ENCODE measurements around the gene NYAP2.

NYAP2 gene

DNA sequence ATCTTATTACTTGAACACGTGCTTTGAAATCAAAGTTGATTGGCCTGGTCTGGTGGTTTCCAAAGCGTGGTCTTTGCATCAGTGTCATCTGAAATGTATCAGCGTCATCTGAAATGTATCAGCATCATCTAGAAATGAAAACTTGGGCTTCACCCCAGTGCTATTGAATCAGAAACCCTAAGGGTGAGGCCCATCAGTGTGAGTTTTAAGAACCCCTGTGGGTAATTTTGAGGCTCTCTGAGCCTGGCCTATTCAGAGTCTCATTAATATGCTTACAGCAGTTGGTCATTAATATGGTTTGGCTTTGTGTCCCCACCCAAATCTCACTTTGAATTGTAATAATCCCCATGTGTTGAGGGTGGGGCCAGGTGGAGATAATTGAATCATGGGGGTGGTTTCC lies 85.2 kb downstream of the NYAP2 start:
- no peaks in the 10 kb centered on the region for H3K36me3 ChIP-seq (ENCODE audit: insufficient read depth, low read length)
- no peak overlapping the region for H3K9ac ChIP-seq (ENCODE audit: low read depth, low read length)
- no peaks in the 10 kb centered on the region for H3K4me1 ChIP-seq (ENCODE audit: insufficient read depth, low read length)
- H3K9me3 ChIP-seq (ENCODE audit: control insufficient read depth, insufficient read depth, low read length), result no peaks in the 10 kb centered on the region

DNA sequence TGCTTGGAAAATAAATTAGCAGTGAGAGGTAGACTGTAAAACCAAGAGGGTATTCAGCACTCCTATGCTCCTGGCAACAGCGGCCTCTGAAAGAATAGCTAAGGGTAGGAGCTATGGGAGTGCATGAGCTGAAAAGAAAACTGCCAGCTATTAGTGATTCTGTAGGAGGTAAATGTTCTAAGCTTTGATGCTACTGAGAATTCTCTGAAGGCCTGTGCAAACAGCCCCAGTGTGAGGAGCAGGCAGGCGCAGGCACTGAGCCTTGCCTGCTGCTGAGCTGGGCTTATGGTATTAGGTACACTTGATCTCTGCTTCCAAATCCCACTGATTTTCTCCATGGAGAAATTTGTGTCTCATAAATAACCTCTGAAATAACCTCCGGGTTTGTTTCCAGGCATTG lies 86.7 kb downstream of the NYAP2 start:
- Histone ChIP-seq H3K36me3 (ENCODE audit: insufficient read depth, low read length) (no peaks in the 10 kb centered on the region), H3K9ac (ENCODE audit: low read depth, low read length) (no peak overlapping the region), H3K9me3 (ENCODE audit: control insufficient read depth, insufficient read depth, low read length) (no peaks in the 10 kb centered on the region), H3K4me1 (ENCODE audit: insufficient read depth, low read length) (no peaks in the 10 kb centered on the region)

DNA sequence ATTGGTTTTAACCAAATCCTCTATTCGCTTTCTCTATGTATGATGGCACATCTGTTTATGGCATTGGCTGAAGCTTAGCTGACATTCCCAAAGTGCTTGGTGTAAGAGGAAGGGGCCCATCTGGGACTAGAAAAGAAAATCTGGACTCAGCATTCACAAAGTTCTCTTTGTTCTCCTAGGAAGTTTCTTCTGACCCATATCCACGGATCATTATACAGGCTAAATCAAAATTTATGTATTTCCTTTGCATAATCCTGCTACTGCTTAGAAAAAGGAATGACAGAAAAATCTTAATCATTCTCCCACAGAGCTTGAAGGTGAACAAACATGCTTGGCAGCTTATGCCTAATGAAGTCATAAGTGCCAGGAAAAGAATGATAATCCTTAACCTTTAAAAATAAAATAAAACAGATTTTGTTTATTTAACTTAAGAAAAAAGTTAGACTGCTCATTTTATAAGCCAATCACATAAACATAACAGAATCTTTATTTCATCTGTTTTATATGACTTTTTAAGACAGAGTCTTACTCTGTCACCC lies 88.4 kb downstream of the NYAP2 start:
- no peaks in the 10 kb centered on the region for H3K9me3 ChIP-seq (ENCODE audit: control insufficient read depth, insufficient read depth, low read length)
- no peak overlapping the region for H3K9ac ChIP-seq (ENCODE audit: low read depth, low read length)
- no peaks in the 10 kb centered on the region for H3K4me1 ChIP-seq (ENCODE audit: insufficient read depth, low read length)
- H3K36me3 ChIP-seq (ENCODE audit: insufficient read depth, low read length), result no peaks in the 10 kb centered on the region

DNA sequence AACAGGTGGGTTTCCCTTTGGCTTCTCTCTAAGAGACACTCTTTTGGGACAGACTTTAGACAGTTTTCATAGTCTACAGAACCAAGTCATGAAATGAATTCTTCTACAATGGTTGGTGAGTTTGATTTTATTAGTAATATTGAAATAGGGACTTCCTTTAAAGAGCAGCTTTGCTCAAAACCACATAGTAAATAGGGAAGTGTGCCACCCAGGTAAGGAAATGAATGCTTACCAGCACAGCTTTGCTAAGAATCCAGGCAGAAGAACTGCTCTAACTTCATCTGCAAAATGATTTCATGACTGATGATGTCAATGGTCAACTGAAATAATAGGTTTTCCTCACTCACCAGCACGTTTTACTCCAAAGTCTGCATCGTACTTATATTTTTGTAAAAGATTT lies 89.2 kb downstream of the NYAP2 start:
- H3K9ac ChIP-seq (ENCODE audit: low read depth, low read length), result no peak overlapping the region
- no peaks in the 10 kb centered on the region for H3K36me3 ChIP-seq (ENCODE audit: insufficient read depth, low read length)
- H3K9me3 ChIP-seq (ENCODE audit: control insufficient read depth, insufficient read depth, low read length), result no peaks in the 10 kb centered on the region
- H3K4me1 ChIP-seq (ENCODE audit: insufficient read depth, low read length), result no peaks in the 10 kb centered on the region

DNA sequence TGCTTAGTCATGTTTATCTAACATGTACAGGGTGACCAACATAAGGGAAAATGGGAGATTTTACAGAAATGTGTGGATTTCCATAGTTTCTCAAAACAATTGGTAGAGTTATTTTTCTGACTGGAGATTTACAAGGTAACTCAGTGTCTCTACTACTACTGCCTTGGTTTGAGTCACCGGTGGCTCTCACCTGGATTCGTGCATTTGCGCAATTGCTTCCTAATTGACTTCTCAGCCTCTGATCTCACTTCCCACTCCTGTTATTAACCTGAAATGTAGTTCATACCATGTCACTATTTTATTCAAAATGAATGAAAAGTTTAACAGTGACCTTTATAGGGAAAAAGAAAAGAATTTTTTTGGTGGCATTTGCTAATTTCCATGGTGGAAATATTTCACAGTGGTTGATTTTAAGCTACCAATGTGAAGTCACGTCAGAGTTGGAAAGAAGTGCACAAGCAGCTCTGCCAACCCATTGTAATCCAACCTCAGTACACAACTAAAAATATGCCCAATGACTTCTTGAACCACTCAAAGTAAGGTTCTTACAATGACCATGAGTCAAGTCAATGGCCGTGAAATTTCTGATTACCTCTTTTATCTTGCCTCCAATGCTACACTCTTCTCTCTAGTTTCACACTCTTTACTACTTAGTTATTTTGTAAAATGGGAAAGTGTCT lies 94.0 kb downstream of the NYAP2 start:
- no peak overlapping the region for H3K9ac ChIP-seq (ENCODE audit: low read depth, low read length)
- H3K36me3 ChIP-seq (ENCODE audit: insufficient read depth, low read length), result no peaks in the 10 kb centered on the region
- H3K4me1 ChIP-seq (ENCODE audit: insufficient read depth, low read length), result peaks cover 7% of the 10 kb centered on the region; the same call in 1 of the 2 replicates
- no peaks in the 10 kb centered on the region for H3K9me3 ChIP-seq (ENCODE audit: control insufficient read depth, insufficient read depth, low read length)

DNA sequence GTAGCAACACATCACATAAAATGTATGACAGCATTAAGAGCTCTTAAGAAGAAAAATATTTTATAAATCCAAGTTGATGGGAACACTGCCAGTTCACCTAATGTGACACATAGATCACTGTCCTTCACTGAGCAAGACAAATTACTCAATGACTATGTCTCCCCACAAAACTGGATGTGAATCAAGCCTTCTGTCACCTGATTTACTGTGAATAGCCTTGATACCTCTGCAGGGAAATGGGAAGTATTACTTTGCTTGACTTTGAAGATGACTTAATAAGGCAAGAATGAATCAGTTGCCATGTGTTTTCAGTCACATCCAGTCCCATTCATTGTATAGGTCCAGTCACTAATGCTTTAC lies 94.6 kb downstream of the NYAP2 start:
- no peaks in the 10 kb centered on the region for H3K36me3 ChIP-seq (ENCODE audit: insufficient read depth, low read length)
- H3K9ac ChIP-seq (ENCODE audit: low read depth, low read length), result no peak overlapping the region
- no peaks in the 10 kb centered on the region for H3K9me3 ChIP-seq (ENCODE audit: control insufficient read depth, insufficient read depth, low read length)
- H3K4me1 ChIP-seq (ENCODE audit: insufficient read depth, low read length), result peaks cover 7% of the 10 kb centered on the region; the same call in 1 of the 2 replicates

DNA sequence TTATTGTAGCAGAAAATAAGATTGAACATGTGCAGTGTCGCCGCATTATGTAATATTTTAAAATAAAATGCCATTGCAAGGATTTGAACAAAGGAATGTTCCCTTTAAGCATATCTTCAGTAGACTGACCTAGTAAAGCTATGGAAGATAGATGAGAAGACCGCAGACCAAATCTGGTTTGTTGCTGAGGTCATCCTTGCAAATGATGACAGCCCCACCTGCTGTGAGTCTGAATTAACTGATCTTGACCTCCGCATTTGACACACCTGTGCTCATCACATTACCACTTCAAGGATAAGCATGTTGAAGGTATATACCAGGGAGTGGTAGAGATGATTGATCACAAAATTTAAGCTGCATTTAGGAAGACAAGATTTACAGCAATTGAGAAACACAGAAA lies 96.2 kb downstream of the NYAP2 start:
- Histone ChIP-seq H3K9ac (ENCODE audit: low read depth, low read length) (no peak overlapping the region), H3K9me3 (ENCODE audit: control insufficient read depth, insufficient read depth, low read length) (no peaks in the 10 kb centered on the region), H3K4me1 (ENCODE audit: insufficient read depth, low read length) (peaks cover 7% of the 10 kb centered on the region; the same call in 1 of the 2 replicates), H3K36me3 (ENCODE audit: insufficient read depth, low read length) (no peaks in the 10 kb centered on the region)

DNA sequence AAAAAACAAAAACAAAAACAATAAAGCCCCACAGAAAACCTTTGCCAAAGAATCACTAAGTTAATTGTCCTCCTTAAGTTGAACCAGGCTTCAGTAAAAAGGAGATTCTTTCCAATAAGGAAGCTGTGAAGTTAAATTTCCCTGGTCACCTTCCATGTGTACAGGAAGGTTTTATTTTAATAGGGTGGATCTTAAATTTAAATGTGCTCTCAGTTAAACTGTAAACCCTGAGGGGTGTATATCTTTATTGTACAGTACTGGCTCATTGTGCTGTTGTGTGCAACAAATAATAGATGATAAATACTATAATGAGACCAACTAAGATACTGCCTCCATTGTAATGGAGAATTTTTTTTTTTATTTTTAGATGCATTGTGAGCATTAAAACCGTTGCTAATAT lies 97.1 kb downstream of the NYAP2 start:
- Histone ChIP-seq H3K9me3 (ENCODE audit: control insufficient read depth, insufficient read depth, low read length) (no peaks in the 10 kb centered on the region), H3K9ac (ENCODE audit: low read depth, low read length) (no peak overlapping the region), H3K4me1 (ENCODE audit: insufficient read depth, low read length) (peaks cover 7% of the 10 kb centered on the region; the same call in 1 of the 2 replicates), H3K36me3 (ENCODE audit: insufficient read depth, low read length) (no peaks in the 10 kb centered on the region)

DNA sequence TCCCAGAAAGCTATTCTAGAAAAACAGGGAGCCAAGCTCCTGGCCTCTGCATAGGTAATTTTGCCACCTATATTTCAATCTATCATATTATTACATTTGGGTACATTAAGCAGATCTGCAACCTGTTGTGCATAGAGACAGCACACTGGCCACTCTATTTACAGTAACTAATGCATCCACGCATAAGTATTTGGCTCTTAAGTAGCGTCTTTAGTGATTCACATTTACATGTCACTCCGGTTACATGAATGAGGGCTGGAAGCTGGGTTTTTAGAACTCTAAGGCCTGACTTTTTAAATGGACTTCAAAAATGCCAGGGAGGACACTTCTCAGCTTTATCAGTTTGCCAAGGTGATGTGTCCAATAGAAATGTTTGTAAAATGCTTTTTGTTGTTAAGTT lies 97.7 kb downstream of the NYAP2 start:
- no peaks in the 10 kb centered on the region for H3K36me3 ChIP-seq (ENCODE audit: insufficient read depth, low read length)
- no peaks in the 10 kb centered on the region for H3K9me3 ChIP-seq (ENCODE audit: control insufficient read depth, insufficient read depth, low read length)
- H3K4me1 ChIP-seq (ENCODE audit: insufficient read depth, low read length), result peaks cover 7% of the 10 kb centered on the region; the same call in 1 of the 2 replicates
- H3K9ac ChIP-seq (ENCODE audit: low read depth, low read length), result no peak overlapping the region

DNA sequence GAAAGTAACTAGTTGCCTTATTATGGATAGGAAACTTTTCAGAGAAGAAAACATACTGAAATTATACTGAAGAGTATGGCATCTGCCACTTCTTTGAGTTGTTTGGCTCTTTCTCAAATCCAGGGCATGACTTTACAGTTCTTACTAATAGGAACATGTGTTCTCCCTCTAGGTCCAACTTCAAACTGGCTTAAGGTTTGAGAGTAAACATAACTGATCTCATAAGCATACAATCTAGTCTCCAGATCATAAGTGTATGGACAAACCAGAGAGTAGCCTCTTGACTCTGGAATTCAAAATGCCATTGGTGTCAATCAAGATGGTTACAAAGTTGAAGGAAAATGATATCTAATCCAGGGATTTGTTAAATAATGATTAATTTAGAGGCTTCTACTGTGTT lies 101.5 kb downstream of the NYAP2 start:
- Histone ChIP-seq H3K36me3 (ENCODE audit: insufficient read depth, low read length) (no peaks in the 10 kb centered on the region), H3K9ac (ENCODE audit: low read depth, low read length) (no peak overlapping the region), H3K4me1 (ENCODE audit: insufficient read depth, low read length) (peaks cover 7% of the 10 kb centered on the region; the same call in 1 of the 2 replicates), H3K9me3 (ENCODE audit: control insufficient read depth, insufficient read depth, low read length) (no peaks in the 10 kb centered on the region)

DNA sequence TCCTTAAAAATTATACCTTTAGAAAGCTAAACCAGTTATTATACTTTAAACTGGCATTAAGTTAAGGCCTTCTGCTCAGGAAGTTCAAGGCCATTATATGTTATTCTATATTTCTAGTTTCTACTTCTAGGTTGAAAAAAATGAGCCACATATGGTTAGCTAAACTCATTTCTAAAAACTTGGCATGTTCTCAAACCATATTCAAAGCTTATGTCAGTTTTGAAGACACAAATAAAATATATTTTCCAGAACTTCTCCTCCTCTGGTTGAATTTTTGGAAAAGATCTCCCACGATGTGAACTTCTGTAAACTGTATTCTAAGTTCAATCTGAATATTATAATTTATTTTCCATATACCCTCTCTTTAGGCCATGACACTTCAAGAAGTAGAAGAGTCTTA lies 103.5 kb downstream of the NYAP2 start:
- no peaks in the 10 kb centered on the region for H3K36me3 ChIP-seq (ENCODE audit: insufficient read depth, low read length)
- no peaks in the 10 kb centered on the region for H3K9me3 ChIP-seq (ENCODE audit: control insufficient read depth, insufficient read depth, low read length)
- no peak overlapping the region for H3K9ac ChIP-seq (ENCODE audit: low read depth, low read length)
- H3K4me1 ChIP-seq (ENCODE audit: insufficient read depth, low read length), result no peaks in the 10 kb centered on the region

DNA sequence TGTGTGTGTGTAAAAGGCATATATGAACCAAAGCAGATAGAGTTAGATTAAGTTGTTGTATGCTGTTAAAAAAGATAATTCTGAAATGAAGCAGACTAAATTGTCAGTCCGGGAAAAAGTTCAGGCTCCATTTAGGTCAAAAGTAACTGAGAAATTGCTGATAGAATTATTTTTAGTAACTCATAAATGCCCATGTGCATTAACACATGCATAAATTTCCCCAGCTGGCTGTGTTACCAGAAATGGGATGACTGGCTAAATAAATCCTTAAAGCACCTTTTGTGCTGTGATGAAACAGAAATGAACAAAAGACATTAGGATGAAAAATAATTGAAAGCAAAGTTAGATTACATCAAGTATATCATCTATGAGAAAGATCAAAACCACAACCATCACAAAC lies 111.3 kb downstream of the NYAP2 start:
- H3K36me3 ChIP-seq (ENCODE audit: insufficient read depth, low read length), result no peaks in the 10 kb centered on the region

DNA sequence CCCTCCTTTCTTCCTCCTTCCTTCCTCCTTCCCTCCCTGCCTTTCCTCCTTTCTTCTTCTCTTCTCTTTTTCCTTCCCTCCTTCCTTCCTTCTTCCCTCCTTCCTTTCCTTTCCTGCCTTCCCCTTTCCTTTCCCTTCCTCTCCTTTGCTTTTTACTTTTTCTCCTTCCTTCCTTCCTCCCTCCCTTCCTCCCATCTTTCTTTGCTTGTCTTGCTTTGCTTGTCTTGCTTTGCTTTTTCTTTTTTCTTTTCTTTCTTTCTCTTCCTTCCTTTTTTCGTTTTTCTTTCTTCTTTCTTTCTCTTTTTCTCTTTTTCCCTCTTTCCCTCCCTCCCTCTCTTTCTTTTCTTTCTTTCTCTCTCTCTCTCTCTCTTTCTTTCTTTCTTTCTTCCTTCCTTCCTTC lies 113.0 kb downstream of the NYAP2 start:
- Histone ChIP-seq H3K9ac (ENCODE audit: low read depth, low read length) (no peak overlapping the region), H3K36me3 (ENCODE audit: insufficient read depth, low read length) (no peaks in the 10 kb centered on the region), H3K9me3 (ENCODE audit: control insufficient read depth, insufficient read depth, low read length) (no peaks in the 10 kb centered on the region), H3K4me1 (ENCODE audit: insufficient read depth, low read length) (no peaks in the 10 kb centered on the region)

More for the DNA sequence above, 111.3 kb downstream of the NYAP2 start:
- Histone ChIP-seq H3K4me1 (ENCODE audit: insufficient read depth, low read length) (no peaks in the 10 kb centered on the region), H3K9ac (ENCODE audit: low read depth, low read length) (no peak overlapping the region), H3K9me3 (ENCODE audit: control insufficient read depth, insufficient read depth, low read length) (no peaks in the 10 kb centered on the region)

DNA sequence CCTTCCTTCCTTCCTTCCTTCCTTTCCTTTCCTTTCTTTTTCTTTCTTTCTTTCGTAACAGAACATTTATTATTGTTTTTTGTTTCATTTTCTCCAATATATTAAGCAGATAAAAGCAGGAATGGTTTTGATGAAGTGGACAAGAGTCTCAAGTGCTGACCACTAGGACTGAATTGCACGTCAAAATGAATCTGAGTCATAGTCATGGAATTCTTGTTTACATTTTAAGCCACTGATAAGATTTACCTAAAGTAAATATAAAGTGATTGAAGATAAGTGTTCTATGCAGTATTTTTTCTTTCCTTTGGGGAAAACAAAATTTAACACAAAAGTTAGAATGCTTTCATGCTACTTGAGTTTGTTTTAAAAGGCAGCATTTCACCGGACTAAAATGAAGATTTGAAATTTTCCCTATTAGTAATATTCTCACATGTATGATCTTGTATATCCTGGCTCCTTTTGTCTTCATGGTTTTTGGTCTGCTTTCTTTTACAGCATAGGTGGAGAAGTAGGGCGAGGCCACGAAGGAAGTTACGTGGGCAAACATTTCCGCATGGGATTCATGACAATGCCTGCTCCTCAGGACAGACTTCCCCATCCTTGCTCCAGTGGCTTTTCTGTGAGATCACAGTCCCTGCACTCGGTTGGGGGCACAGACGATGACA lies 113.5 kb downstream of the NYAP2 start:
- no peaks in the 10 kb centered on the region for H3K36me3 ChIP-seq (ENCODE audit: insufficient read depth, low read length)
- no peaks in the 10 kb centered on the region for H3K4me1 ChIP-seq (ENCODE audit: insufficient read depth, low read length)
- no peaks in the 10 kb centered on the region for H3K9me3 ChIP-seq (ENCODE audit: control insufficient read depth, insufficient read depth, low read length)
- no peak overlapping the region for H3K9ac ChIP-seq (ENCODE audit: low read depth, low read length)

DNA sequence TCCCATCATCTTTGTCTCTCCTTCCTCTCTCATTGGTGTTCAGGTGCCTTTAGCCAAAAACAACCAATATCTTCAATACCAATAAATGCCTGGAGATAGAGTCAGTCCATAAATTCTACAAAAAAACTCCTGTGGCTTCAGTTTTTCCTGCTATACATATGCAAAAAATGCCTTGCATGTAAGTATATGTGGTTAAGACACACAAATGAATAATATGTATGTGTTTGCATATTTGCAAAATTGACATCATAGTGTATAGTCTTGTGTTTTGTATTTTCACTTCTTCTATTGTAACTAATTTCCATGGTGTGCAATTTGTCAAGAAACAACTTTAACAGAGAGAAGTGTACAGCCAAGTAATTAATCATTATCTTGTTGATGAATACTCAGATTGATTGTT lies 115.5 kb downstream of the NYAP2 start:
- Histone ChIP-seq H3K9ac (ENCODE audit: low read depth, low read length) (no peak overlapping the region), H3K4me1 (ENCODE audit: insufficient read depth, low read length) (no peaks in the 10 kb centered on the region), H3K9me3 (ENCODE audit: control insufficient read depth, insufficient read depth, low read length) (no peaks in the 10 kb centered on the region), H3K36me3 (ENCODE audit: insufficient read depth, low read length) (no peaks in the 10 kb centered on the region)
